K562 (cell line): Measurements from ENCODE around the gene IFI30. TPM values are rescaled to one million over a fixed set of nuclear protein-coding genes. Genes with fewer than 3 reads are reported as not detected.
A peak's percentile ranks its signal among the peaks of the same experiment; 100 is the strongest.

Experiments
- ATAC-seq: fragments of 200-7000 bp; cut with Tn5 transposase; 3 replicates; pipeline ENCODE4 v1.9.1; 2020; ENCODE audit warnings: moderate library complexity
- BruUV-seq: library from RNA; stranded (reverse); fragments of 400-500 nt; replicated peaks from 2 replicates; lab custom pipeline; 2021; lab: Mats Ljungman, UMichigan
- CTCF ChIA-PET: fragments of 300-600 bp; formaldehyde crosslinking; extraction: SDS; loops from one replicate; lab custom pipeline; 2021; ENCODE audit warnings: low intra/inter-chr PET ratio; lab: Yijun Ruan, JAX
- POLR2A ChIA-PET: fragments of 300-600, 350-650 bp; sonication (Branson Sonifier 250); formaldehyde crosslinking; extraction: SDS; loops from one replicate; lab custom pipeline; 2021; ENCODE audit warnings: antibody characterized with exemption, inconsistent platforms; lab: Yijun Ruan, JAX
- DNase-seq, 4 experiments: peaks; one replicate each; pipeline versions ENCODE4 v3.0.0 to v3.0.0-alpha.2; 2011 to 2018; ENCODE audit warnings: low spot score in 3 of 4, mixed read lengths in 3 of 4; ENCODE audit errors: extremely low read depth in 1 of 4
- FAIRE-seq: peaks from 2 replicates; lab custom pipeline; 2011; peaks lifted over from hg19 to GRCh38; lab: Jason Lieb, UNC
- H2AFZ ChIP-seq: 2 replicates; pipeline ENCODE4 v1.6.0; 2011; ENCODE audit warnings: low read depth, low read length, control low read depth, inconsistent platforms
- H3K27ac ChIP-seq: fragments of 200-600 bp; 3 replicates; pipeline ENCODE4 v1.8.0; 2011; ENCODE audit warnings: low read depth, mild to moderate bottlenecking, control low read depth, inconsistent platforms, low read length, moderate library complexity, mixed read lengths; ENCODE audit errors: extremely low read depth
- H3K27me3 ChIP-seq, 2 experiments: fragments of 300-600 bp in 1 of 2; 2 replicates in 1 of 2; 3 replicates in 1 of 2; pipeline versions ENCODE4 v1.6.0 to v1.8.0; 2011; ENCODE audit warnings: inconsistent platforms in 2 of 2, low read length in 2 of 2, mild to moderate bottlenecking in 1 of 2, mixed read lengths in 1 of 2, moderate library complexity in 1 of 2; ENCODE audit not compliant: control insufficient read depth in 2 of 2, insufficient read depth in 2 of 2
- H3K36me3 ChIP-seq: fragments of 300-600 bp; 3 replicates; pipeline ENCODE4 v1.8.0; 2011; ENCODE audit warnings: mild to moderate bottlenecking, low read length, inconsistent platforms; ENCODE audit not compliant: control insufficient read depth, insufficient read depth
- H3K4me1 ChIP-seq, 2 experiments: fragments of 200-600 bp in 1 of 2; replicated peaks in 1 of 2; 2 replicates in 1 of 2; 3 replicates in 1 of 2; pipeline versions ENCODE4 v1.5.1 to v1.8.0; 2011; ENCODE audit warnings: inconsistent platforms in 2 of 2, low read length in 2 of 2, mild to moderate bottlenecking in 1 of 2, mixed read lengths in 1 of 2, moderate library complexity in 1 of 2; ENCODE audit not compliant: control insufficient read depth in 2 of 2, insufficient read depth in 2 of 2
- H3K4me2 ChIP-seq: 2 replicates; pipeline ENCODE4 v1.6.1; 2011; ENCODE audit warnings: low read length, control low read depth, inconsistent platforms, mixed read lengths; ENCODE audit not compliant: insufficient read depth
- H3K4me3 ChIP-seq: fragments of 200-600 bp; sonication (generic), shearing (Covaris generic); 2 replicates; pipeline ENCODE4 v1.5.1; 2016; ENCODE audit warnings: control low read depth, inconsistent platforms
- H3K79me2 ChIP-seq: fragments of 200-600 bp; 3 replicates; pipeline ENCODE4 v1.8.0; 2011; ENCODE audit warnings: low read length, inconsistent platforms; ENCODE audit not compliant: control insufficient read depth, insufficient read depth
- H3K9ac ChIP-seq, 2 experiments: 2 replicates each; pipeline versions ENCODE4 v1.6.0 to v1.6.1; 2011; ENCODE audit warnings: low read depth in 2 of 2, low read length in 2 of 2, control low read depth in 1 of 2, inconsistent platforms in 1 of 2, mild to moderate bottlenecking in 1 of 2, mixed read lengths in 1 of 2; ENCODE audit not compliant: insufficient read depth in 1 of 2
- H3K9me1 ChIP-seq: one replicate; pipeline ENCODE4 v1.6.0; 2011; ENCODE audit warnings: inconsistent platforms, mild to moderate bottlenecking, low read length, moderate library complexity; ENCODE audit not compliant: control insufficient read depth, insufficient read depth
- H3K9me3 ChIP-seq: replicated peaks from 2 replicates; pipeline ENCODE4 v1.5.1; 2011; ENCODE audit warnings: low read depth, low read length, inconsistent platforms; ENCODE audit not compliant: control insufficient read depth, insufficient read depth
- H4K20me1 ChIP-seq: replicated peaks from 2 replicates; pipeline ENCODE4 v1.6.1; 2011; ENCODE audit warnings: low read length, inconsistent platforms, mixed read lengths; ENCODE audit not compliant: control insufficient read depth, insufficient read depth
- CEBPB ChIP-seq: fragments of 450-650 bp; IDR thresholded peaks from 2 replicates; pipeline ENCODE4 v1.6.1; 2016; ENCODE audit warnings: missing genetic modification characterization, missing compliant biosample characterization
- FOXJ3 ChIP-seq: sonication (generic); formaldehyde crosslinking; IDR thresholded peaks from 2 replicates; pipeline ENCODE4 v1.4.0; 2020; ENCODE audit warnings: mild to moderate bottlenecking, missing genetic modification reagents
- MEIS2 ChIP-seq: fragments of 450-650 bp; IDR thresholded peaks from 2 replicates; pipeline ENCODE4 v1.6.1; 2014; ENCODE audit warnings: mild to moderate bottlenecking; ENCODE audit not compliant: partially characterized antibody
- PBX2 ChIP-seq, 2 experiments: IDR thresholded peaks in 1 of 2; conservative IDR thresholded peaks in 1 of 2; 2 replicates each; pipeline ENCODE4 v1.6.1; 2016; ENCODE audit warnings: low read depth in 2 of 2, mild to moderate bottlenecking in 1 of 2, missing compliant biosample characterization in 1 of 2, missing genetic modification characterization in 1 of 2, moderate library complexity in 1 of 2
- PKNOX1 ChIP-seq: fragments of 450-650 bp; IDR thresholded peaks from 2 replicates; pipeline ENCODE4 v1.6.1; 2016
- TFE3 ChIP-seq: fragments of 450-650 bp; formaldehyde crosslinking; IDR thresholded peaks from 2 replicates; pipeline ENCODE4 v1.4.0; 2020; ENCODE audit warnings: mild to moderate bottlenecking, mixed read lengths
- USF2 ChIP-seq: sonication (generic); formaldehyde crosslinking; IDR thresholded peaks from 2 replicates; pipeline ENCODE4 v1.5.0; 2020; ENCODE audit warnings: missing genetic modification reagents
- WGBS: fragments of 100-300 bp; shearing (Covaris generic); methylation state at CpG from one replicate; pipeline ENCODE4 v1.1.6; 2016; ENCODE audit warnings: low coverage, mixed read lengths; ENCODE audit not compliant: insufficient coverage; ENCODE audit errors: missing lambda C conversion rate; 5-methylcytosine and 5-hydroxymethylcytosine counted together
- in situ Hi-C: fragments of 300-500 bp; cut with MboI; formaldehyde crosslinking; loops from 4 replicates; pipeline ENCODE4 v1.15.0; 2018; ENCODE audit warnings: inconsistent platforms, mixed read lengths
- intact Hi-C: fragments of 100-400 bp; cut with micrococcal nuclease; formaldehyde crosslinking; loops from 2 replicates; pipeline ENCODE4 v1.14.2; 2022
- polyA plus RNA-seq, 8 experiments: library from polyadenylated mRNA; depleted of rRNA in 4 of 8; stranded (reverse) in 5 of 8; unstranded in 3 of 8; fragments of >200 nt; fragmentation: Nextera tagmentation in 2 of 8; fragmentation: Illumina TruSeq in 1 of 8; extraction: Ambion mirVana in 2 of 8; extraction: Trizol in 1 of 8; gene quantifications; 2 replicates each; pipeline versions ENCODE4 v1.2.1 to v1.2.3, GENCODE V29; 2011 to 2014; ENCODE audit warnings: inconsistent platforms in 1 of 8, missing spikeins in 1 of 8
- total RNA-seq, 7 experiments: library from RNA; depleted of rRNA in 6 of 7; stranded (reverse); fragments of >200 nt in 6 of 7; fragmentation: Illumina TruSeq in 2 of 7; extraction: Trizol in 2 of 7; gene quantifications; 2 replicates each; pipeline versions ENCODE4 v1.2.1 to v1.2.3, GENCODE V29; 2011 to 2021; ENCODE audit warnings: low replicate concordance in 1 of 7
- TF ChIP-seq, protein P1 (sequence below): sonication (generic); formaldehyde crosslinking; IDR thresholded peaks from 2 replicates; pipeline ENCODE4 v1.8.1; 2023; ENCODE audit warnings: mild to moderate bottlenecking, missing genetic modification reagents
- TF ChIP-seq, protein P2 (sequence below): fragments of 450-650 bp; IDR thresholded peaks from 2 replicates; pipeline ENCODE4 v1.6.1; 2016; ENCODE audit warnings: missing biosample characterization, missing genetic modification characterization

IFI30 gene
- total and polyA plus RNA-seq, 9 of the 15 experiments (the other 6 are each of a cell fraction or from before 2014, with no cell fraction given), result 63.7 to 430 (median 109) TPM

- Histone ChIP-seq H3K79me2 (no peaks in the 10 kb centered on the region), H3K4me1 (peaks cover 0 to 4% of the 10 kb centered on the region in 2 experiments; a peak in 2 of 5 replicates), H3K9ac (no peak overlapping the region; a peak in 1 of 4 replicates), H3K27me3 (no peaks in the 10 kb centered on the region), H3K36me3 (peaks cover 36% of the 10 kb centered on the region; the same call in 2 of the 3 replicates), H3K4me3 (no peak overlapping the region), H3K9me1 (no peaks in the 10 kb centered on the region), H3K4me2 (no peak overlapping the region), H4K20me1 (no peaks in the 10 kb centered on the region), H2AFZ (no peak overlapping the region), H3K9me3 (no peaks in the 10 kb centered on the region), H3K27ac (no peak overlapping the region)
- 64% methylated on average over 16 of the region's 18 CpGs for WGBS
- BruUV-seq, result no TSS peak
- intact Hi-C loops (no loop called here), in situ Hi-C loops (no loop called here)
- ATAC-seq (no peak), FAIRE-seq (no peak), DNase-seq (no peak)
- ChIA-PET POLR2A (interaction anchor here (0.6 to 0.8 kb wide), 3 partner anchors 10 to 102 kb away, joined by 3 to 5 read pairs (median 3); no protein-coding TSS in a partner anchor), CTCF (interaction anchor here (0.7 kb wide), 1 partner anchor 70 kb away, joined by 3 read pairs; no protein-coding TSS in a partner anchor)
- TF ChIP-seq, protein P1, sequence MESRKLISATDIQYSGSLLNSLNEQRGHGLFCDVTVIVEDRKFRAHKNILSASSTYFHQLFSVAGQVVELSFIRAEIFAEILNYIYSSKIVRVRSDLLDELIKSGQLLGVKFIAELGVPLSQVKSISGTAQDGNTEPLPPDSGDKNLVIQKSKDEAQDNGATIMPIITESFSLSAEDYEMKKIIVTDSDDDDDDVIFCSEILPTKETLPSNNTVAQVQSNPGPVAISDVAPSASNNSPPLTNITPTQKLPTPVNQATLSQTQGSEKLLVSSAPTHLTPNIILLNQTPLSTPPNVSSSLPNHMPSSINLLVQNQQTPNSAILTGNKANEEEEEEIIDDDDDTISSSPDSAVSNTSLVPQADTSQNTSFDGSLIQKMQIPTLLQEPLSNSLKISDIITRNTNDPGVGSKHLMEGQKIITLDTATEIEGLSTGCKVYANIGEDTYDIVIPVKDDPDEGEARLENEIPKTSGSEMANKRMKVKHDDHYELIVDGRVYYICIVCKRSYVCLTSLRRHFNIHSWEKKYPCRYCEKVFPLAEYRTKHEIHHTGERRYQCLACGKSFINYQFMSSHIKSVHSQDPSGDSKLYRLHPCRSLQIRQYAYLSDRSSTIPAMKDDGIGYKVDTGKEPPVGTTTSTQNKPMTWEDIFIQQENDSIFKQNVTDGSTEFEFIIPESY (CRISPR knock-in tag), result no peak
- TF ChIP-seq MEIS2 (peak; percentile 39), USF2 (peak; percentile 35), CEBPB (tag) (peak; percentile 97), FOXJ3 (no peak), PBX2 (CRISPR knock-in tag; IDR thresholded peaks at IDR 0.05; ENCODE audit: low read depth) (peak; percentile 46; the same call in 1 of the 2 replicates), PBX2 (tag; conservative IDR thresholded peaks at IDR 0.05; ENCODE audit: low read depth) (peak; percentile 78), TFE3 (CRISPR knock-in tag) (no peak), PKNOX1 (peak; percentile 92)
- TF ChIP-seq, protein P2, sequence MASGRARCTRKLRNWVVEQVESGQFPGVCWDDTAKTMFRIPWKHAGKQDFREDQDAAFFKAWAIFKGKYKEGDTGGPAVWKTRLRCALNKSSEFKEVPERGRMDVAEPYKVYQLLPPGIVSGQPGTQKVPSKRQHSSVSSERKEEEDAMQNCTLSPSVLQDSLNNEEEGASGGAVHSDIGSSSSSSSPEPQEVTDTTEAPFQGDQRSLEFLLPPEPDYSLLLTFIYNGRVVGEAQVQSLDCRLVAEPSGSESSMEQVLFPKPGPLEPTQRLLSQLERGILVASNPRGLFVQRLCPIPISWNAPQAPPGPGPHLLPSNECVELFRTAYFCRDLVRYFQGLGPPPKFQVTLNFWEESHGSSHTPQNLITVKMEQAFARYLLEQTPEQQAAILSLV, result peak; percentile 74; the same call in 1 of the 2 replicates
Measured at GRCh38 chr19:18135712-18136584, 37.7 kb upstream of the IFI30 start.
